HepG2 (cell line): ENCODE measurements around the gene SERPINE2. TPM values are rescaled to one million over a fixed set of nuclear protein-coding genes. Genes with fewer than 3 reads are reported as not detected.

Experiments used
- ARID4A ChIP-seq: sonication (generic); formaldehyde crosslinking; IDR thresholded peaks from 2 replicates; pipeline ENCODE4 v1.5.0; 2020; ENCODE audit warnings: mild to moderate bottlenecking, missing genetic modification reagents, borderline replicate concordance
- ARNT2 ChIP-seq: sonication (generic); formaldehyde crosslinking; IDR thresholded peaks from 2 replicates; pipeline ENCODE4 v1.8.0; 2022; ENCODE audit warnings: mild to moderate bottlenecking, low read depth, missing genetic modification reagents, moderate library complexity
- BCL3 ChIP-seq: sonication (generic); formaldehyde crosslinking; IDR thresholded peaks from 2 replicates; pipeline ENCODE4 v1.5.1; 2020; ENCODE audit warnings: mild to moderate bottlenecking, missing genetic modification reagents, moderate library complexity
- CHD2 ChIP-seq: IDR thresholded peaks from 2 replicates; pipeline ENCODE4 v1.6.1; 2011; ENCODE audit warnings: low read depth, low read length, improper control_type of control experiment
- CTCF ChIP-seq: sonication (generic); formaldehyde crosslinking; IDR thresholded peaks from 2 replicates; pipeline ENCODE4 v1.5.0; 2020; ENCODE audit warnings: mild to moderate bottlenecking, missing genetic modification reagents, moderate library complexity
- DNMT3B ChIP-seq: conservative IDR thresholded peaks from 2 replicates; pipeline ENCODE4 v1.6.1; 2016; ENCODE audit warnings: missing biosample characterization, control low read depth
- FUBP1 ChIP-seq: sonication (generic); formaldehyde crosslinking; IDR thresholded peaks from 2 replicates; pipeline ENCODE4 v1.5.1; 2020; ENCODE audit warnings: missing genetic modification reagents, mild to moderate bottlenecking, borderline replicate concordance
- NFKB2 ChIP-seq: sonication (generic); formaldehyde crosslinking; IDR thresholded peaks from 2 replicates; pipeline ENCODE4 v1.4.0; 2020; ENCODE audit warnings: missing genetic modification reagents, borderline replicate concordance
- ZBTB34 ChIP-seq: sonication (generic); formaldehyde crosslinking; IDR thresholded peaks from 2 replicates; pipeline ENCODE4 v1.8.0; 2022; ENCODE audit warnings: mild to moderate bottlenecking, missing genetic modification reagents
- ZNF446 ChIP-seq: sonication (generic); formaldehyde crosslinking; IDR thresholded peaks from 2 replicates; pipeline ENCODE4 v1.5.0; 2020; ENCODE audit warnings: mild to moderate bottlenecking, missing genetic modification reagents
- ZNF597 ChIP-seq: sonication (generic); formaldehyde crosslinking; IDR thresholded peaks from 2 replicates; pipeline ENCODE4 v1.5.0; 2020; ENCODE audit warnings: missing genetic modification reagents
- ZNF749 ChIP-seq: sonication (generic); formaldehyde crosslinking; IDR thresholded peaks from 2 replicates; pipeline ENCODE4 v1.8.0; 2022; ENCODE audit warnings: mild to moderate bottlenecking, missing genetic modification reagents, moderate library complexity, borderline replicate concordance
- polyA plus RNA-seq, 8 experiments: library from polyadenylated mRNA; depleted of rRNA in 3 of 8; stranded (reverse) in 7 of 8; unstranded in 1 of 8; fragments of >200 nt; fragmentation: Illumina TruSeq in 4 of 8; extraction: Trizol in 4 of 8; gene quantifications; 2 replicates each; pipeline versions ENCODE4 v1.2.1 to v1.2.3, GENCODE V29; 2011 to 2016; ENCODE audit warnings: low read depth in 4 of 8, missing spikeins in 1 of 8, mixed read lengths in 1 of 8; ENCODE audit not compliant: insufficient read depth in 1 of 8
- total RNA-seq, 5 experiments: library from RNA; depleted of rRNA; stranded (reverse); fragments of >200 nt; fragmentation: Illumina TruSeq; extraction: Trizol; gene quantifications; 2 replicates each; pipeline ENCODE4 v1.2.3, GENCODE V29; 2016; ENCODE audit warnings: low read depth in 1 of 5

The SERPINE2 gene
- total and polyA plus RNA-seq, 2 of the 13 experiments (the other 11 are each of a cell fraction or from before 2014, with no cell fraction given), result 7.9 to 18.1 TPM

- TF ChIP-seq CHD2 (no peak), NFKB2 (CRISPR knock-in tag) (no peak), ZBTB34 (CRISPR knock-in tag) (no peak), ARNT2 (CRISPR knock-in tag) (no peak), BCL3 (CRISPR knock-in tag) (no peak), DNMT3B (CRISPR knock-in tag) (no peak), ZNF446 (CRISPR knock-in tag) (no peak), CTCF (no peak), ZNF749 (CRISPR knock-in tag) (no peak), ZNF597 (no peak), FUBP1 (no peak), ARID4A (CRISPR knock-in tag) (no peak)
Measured at GRCh38 chr2:224033601-224034000, 5.5 kb downstream of the SERPINE2 start (continued).
